Cardiac fibroblast (primary cell): ENCODE measurements around the gene SOX4.

Source experiments
- DNase-seq, 2 donors: peaks; one replicate each; pipeline versions ENCODE4 v3.0.0 to v3.0.0-alpha.2; 2010; ENCODE audit warnings: low read depth in 2 of 2
- H3K4me3 ChIP-seq, 2 donors: replicated peaks in 1 of 2; 1 replicate in 1 of 2; 2 replicates in 1 of 2; pipeline ENCODE4 v1.5.1; 2011; ENCODE audit warnings: low read depth in 2 of 2, low read length in 2 of 2, mild to moderate bottlenecking in 2 of 2, moderate library complexity in 1 of 2
- TF ChIP-seq, protein P1 (sequence below): IDR thresholded peaks from one replicate; pipeline ENCODE4 v1.5.1; 2011; ENCODE audit warnings: low read depth, mild to moderate bottlenecking, low read length, inconsistent platforms

The SOX4 gene

DNA sequence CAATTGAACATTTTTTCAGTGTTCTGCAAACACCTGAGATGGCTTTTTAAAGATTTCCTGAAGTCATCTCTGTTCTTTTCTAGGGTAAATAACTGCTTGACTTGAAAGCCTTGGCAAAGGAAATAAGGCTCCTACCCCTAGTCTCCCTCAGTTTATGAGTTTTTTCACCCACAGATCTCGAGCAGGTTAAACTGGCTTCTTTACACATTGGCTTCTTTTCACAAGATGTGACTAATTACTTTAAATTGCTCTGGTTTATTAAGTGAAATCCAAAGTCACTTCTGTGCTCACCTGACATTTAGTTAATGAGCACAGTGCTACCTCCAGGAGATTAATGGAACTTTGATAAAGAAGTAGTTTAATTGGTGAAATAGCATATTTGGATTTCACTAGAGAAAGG is 33.2 kb downstream of the SOX4 start:
- DNase-seq, result no peak
- TF ChIP-seq, protein P1, sequence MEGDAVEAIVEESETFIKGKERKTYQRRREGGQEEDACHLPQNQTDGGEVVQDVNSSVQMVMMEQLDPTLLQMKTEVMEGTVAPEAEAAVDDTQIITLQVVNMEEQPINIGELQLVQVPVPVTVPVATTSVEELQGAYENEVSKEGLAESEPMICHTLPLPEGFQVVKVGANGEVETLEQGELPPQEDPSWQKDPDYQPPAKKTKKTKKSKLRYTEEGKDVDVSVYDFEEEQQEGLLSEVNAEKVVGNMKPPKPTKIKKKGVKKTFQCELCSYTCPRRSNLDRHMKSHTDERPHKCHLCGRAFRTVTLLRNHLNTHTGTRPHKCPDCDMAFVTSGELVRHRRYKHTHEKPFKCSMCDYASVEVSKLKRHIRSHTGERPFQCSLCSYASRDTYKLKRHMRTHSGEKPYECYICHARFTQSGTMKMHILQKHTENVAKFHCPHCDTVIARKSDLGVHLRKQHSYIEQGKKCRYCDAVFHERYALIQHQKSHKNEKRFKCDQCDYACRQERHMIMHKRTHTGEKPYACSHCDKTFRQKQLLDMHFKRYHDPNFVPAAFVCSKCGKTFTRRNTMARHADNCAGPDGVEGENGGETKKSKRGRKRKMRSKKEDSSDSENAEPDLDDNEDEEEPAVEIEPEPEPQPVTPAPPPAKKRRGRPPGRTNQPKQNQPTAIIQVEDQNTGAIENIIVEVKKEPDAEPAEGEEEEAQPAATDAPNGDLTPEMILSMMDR, result no peak
- no peak overlapping the region for H3K4me3 ChIP-seq

DNA sequence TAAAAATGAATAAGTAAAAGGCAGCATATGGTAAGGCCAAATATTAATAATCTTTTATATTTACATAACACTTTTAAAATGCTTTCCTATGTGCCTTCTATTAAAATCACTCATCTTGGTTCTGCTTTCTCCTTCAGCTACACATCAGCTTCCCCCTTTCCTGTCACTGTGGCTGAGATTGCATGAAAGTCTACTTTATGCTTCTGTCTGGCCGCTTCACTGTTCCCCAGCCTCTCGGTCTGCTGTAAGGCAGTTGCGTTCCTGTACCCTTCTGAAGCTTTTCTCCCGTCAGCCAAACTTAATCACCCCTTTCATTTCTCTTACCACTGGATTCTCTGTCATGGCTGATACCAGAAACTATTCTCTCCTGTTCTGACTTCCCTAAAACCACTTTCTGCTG is 34.6 kb downstream of the SOX4 start:
- TF ChIP-seq, protein P1, result no peak
- no peak overlapping the region for H3K4me3 ChIP-seq
- no peak for DNase-seq

DNA sequence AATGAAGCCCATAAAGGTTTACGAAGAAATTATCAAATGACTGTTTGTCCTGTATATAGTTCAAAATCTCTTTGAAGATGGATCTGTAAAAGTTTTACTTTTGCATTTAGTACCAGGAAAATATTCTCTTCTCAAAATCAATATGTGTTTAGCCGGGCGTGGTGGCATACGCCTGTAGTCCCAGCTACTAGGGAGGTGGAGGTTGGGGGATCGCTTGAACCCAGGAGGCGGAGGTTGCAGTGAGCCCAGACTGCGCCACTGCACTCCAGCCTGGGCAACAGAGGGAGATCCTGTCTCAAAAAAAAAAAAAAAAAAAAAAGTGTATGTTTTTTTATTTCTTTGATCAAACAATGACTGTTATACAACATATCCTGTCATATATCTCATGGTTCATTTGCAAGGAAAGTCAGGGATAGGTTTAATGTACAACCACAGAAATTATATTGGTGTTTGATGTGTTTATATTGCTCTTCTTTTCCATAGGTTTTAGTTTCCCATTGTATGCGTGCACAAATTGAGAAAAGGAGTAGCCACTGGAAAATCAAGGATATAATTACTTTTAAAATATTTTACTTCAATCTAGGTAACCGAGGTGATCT is 40.1 kb downstream of the SOX4 start:
- TF ChIP-seq, protein P1, result no peak
- no peak for DNase-seq
- no peak overlapping the region for H3K4me3 ChIP-seq

DNA sequence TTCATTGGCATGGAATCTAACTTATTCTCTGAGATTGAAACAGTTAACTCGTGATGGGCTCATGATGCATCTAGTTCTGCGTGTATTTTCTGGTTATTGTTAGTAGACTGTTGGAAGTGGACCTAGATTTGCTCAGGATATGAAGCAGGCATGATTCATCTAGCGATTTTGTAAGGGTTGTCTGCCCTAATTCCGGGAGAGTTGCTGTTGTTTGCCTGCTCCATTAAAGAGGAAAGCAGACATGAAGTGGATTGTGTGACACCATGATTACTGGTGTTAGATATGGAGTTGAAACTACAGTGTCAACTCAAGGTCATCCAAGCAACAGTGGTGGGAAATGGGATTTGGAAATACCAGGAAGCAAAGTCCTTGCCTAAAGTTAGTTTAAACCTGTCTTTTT is 41.0 kb downstream of the SOX4 start:
- DNase-seq, result peak; percentile 94 to 99
- no peak overlapping the region for H3K4me3 ChIP-seq

DNA sequence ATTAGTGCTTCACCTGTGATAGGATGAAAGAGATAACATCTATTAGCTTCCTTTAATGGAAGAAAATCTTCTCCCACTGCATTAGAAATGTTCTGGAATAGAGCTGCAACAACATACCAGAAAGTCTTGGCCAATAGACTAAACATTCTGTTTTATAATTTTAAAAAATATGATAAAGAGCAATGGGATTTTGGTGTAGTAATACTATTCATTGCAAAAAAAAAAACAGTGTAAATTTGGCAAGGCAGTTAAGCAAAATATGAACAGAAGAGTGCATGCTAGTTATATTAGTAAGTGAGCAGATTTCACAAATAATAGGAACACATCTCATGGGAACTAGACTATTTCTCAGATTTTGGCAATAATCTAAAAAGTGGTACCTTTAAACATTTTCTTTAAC is 43.3 kb downstream of the SOX4 start:
- DNase-seq, result peak; percentile 28 to 70
- no peak overlapping the region for H3K4me3 ChIP-seq
- TF ChIP-seq, protein P1, result no peak

More for the DNA sequence above, 41.0 kb downstream of the SOX4 start:
- TF ChIP-seq, protein P1, result no peak

DNA sequence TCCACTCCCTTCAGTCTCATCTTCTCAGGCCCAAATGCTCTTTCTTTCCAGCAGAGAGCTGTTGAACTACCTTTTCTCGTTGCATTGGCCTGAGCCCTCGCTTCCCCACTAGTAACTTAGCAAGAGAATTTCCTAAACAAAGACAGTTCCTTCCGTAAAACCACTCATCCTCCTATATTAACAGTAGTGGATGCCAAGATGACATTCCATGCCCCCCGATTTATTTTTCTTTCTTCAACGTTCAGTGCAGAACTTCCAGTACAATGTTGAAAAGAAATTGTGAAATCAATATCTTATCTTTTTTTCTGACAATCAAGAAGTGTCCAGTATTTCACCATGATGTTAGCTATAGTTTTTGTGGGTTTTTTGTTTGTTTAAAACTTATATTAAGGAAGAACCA is 45.8 kb downstream of the SOX4 start:
- TF ChIP-seq, protein P1, result no peak
- no peak overlapping the region for H3K4me3 ChIP-seq
- DNase-seq, result peak in 1 of 2 donors; percentile 36
